HG03103 (cell line): ENCODE data around the gene ENDOD1.

Experiments used
- ATAC-seq: cut with Tn5 transposase; IDR thresholded peaks from one replicate; pipeline ENCODE4 v1.9.1; 2021; ENCODE audit warnings: low read depth; ENCODE audit not compliant: unreplicated experiment

Gene ENDOD1

DNA sequence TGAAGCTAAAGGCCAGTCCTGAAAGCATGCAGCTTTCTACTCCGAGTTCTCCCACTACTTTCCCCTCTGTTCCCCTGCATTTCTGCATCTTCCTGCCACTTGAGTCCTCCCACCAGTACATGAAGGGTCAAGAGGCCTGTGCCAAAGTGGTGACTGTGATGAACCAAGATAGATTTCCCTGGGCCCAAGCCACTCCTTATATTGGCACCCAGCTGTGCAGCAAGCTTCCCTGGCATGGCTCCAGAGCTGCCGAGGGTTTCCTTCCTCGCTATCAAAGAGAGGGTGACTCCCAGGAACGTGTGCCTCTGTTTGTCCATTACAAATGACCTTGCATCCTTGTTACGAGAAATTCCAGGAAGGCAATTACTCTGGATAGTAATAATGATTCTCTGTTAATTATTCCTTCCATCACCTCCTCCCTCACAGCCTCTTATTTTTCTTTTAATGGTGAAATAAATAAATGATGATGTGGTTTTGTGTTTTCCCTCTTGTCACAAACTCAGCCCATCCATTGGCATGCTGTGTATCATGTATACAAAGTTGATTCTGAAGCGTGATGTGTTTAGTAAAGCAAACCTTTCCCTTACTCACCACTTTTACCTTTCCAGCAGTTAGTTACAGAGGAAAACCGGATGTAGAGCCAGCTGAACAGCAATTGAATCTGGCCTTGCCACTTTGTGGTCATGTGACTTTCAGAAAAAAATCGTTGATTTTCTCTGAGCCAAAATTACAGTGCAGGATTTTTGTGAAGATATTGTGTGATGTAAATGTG lies 14.7 kb upstream of the ENDOD1 start:
- ATAC-seq: no peak

DNA sequence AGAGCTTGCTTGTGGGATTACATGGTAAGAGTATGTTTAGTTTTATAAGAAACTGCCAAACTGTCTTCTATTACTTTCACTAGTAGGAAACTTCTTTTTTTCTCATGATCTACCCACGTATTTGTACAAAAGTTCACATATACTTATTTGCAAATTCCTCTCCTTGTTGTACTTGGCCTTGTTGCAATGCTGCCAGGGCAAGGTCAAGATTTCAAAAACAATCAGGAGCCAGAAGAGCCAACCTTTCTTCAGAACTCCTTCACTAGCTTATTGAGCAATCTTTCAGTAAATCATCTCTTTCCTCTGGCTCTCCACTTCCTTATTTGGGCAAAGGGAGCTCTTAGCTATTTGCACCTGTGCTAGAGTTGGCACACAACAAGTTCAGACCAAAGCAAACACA lies 13.2 kb upstream of the ENDOD1 start:
- no peak for ATAC-seq

- ATAC-seq: no peak
Observed at GRCh38 chr11:95076981-95077380, 12.7 kb upstream of the ENDOD1 start.

DNA sequence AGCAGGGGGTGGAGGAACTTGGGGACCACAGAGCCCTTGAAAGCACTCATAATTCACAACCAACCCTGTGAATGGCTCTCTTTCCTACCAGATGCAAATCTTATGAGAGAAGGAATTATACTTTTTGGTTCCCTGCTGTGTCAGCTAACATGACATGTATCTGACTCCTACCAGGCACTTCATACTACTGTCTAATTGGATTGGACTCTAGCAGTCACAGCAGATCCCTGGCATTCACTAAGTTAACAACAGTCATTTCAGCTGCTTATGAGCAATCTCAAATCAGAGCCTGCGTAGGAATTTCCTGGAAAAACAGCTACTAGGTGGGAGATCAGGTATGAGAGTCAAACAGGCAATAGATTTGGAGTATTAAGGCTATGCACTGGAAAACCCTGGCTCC lies 11.1 kb upstream of the ENDOD1 start:
- ATAC-seq: no peak

GRCh38 chr11:95081010-95081409 lies 8.6 kb upstream of the ENDOD1 start:
- ATAC-seq: no peak

DNA sequence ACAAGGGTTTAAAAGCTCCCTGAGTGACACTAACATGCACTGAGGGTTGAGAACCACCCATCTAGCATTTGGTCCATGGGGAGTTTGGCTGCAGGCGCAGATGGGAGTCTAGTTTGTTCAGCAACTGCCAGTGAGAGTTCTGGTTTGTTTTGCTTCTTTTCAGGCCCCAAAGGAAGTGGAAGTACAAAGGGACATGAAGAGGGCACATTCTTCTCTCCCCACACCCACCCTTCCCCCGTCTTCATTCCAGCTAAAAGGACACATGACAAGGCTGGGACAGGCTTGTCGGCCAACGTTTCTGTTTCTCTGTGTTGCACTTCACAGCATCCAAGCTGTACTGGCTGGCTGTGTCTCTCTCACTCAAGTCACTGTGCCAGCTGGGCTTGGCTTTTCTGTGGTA lies 8.2 kb upstream of the ENDOD1 start:
- ATAC-seq: no peak

DNA sequence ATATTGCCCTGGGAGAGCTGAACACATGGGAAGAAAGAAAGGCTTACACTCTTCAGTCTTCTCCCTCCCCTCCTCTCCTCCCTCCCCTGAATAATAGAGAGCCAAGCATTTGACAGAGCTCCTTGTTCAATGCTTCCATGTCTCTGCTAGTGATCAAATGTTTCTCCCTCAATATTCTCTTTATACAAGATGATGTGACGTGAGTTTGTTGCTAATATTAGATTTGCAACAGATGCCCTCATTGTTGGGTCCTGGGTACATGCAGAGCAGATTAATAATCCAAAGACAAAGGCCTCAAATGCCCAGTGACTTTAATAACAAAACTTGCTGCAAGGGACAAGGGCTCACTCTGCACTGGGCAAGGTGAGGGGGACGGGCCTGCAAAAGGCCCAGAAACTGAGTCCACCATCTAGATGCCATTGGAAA lies 7.1 kb upstream of the ENDOD1 start:
- ATAC-seq: no peak

- ATAC-seq: no peak
Observed at GRCh38 chr11:95084509-95084908, 5.1 kb upstream of the ENDOD1 start.

- ATAC-seq: no peak
Observed at GRCh38 chr11:95085117-95085816, 4.4 kb upstream of the ENDOD1 start.

DNA sequence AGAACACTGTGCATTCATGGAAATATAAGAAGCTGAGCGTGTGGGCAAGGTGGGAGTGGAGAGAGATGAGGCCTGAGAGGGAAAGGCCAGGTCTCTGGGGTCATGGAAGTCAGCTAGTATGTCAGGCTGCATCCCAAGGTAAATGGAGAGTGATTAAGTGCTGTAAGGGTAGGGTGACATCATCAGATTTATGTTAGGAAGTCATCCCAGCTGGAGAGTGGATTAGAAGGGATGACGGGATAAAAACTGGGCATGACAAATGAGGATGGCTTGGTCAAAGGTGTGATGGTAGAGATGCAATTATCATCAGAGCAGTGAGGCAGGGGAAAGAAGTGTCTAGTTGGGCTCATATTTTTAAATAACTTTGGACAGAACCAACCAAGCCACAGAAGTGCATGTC lies 3.5 kb upstream of the ENDOD1 start:
- ATAC-seq: no peak

GRCh38 chr11:95086836-95087570 lies 2.6 kb upstream of the ENDOD1 start:
- ATAC-seq: no peak

- ATAC-seq: peak; percentile 41
Observed at GRCh38 chr11:95088946-95089619, 563 bp upstream of the ENDOD1 start.

DNA sequence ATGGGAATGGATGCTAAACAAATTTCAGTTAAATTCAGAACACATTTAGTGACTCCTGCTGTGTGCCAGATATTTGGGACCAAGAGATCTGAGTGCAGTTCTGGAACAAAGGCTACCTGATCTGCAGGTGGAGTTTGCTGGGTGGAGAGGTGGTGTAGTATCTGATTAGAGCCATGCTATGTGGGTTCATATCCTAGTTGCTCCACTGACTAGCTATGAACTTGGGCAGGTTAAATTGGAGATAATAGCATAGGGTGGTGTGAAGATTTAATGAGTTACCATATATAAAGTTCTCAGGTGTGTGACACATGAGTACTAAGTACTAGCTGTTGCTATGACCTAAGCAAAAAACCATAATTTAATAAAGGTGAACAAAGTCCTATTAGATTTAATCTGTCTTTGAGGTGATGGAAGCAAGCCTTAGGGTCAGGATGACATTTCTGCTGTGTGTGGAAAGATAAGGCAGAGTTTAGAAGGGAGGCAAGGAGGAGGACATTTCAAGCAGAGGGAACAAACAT lies 2.1 kb downstream of the ENDOD1 start:
- no peak for ATAC-seq

DNA sequence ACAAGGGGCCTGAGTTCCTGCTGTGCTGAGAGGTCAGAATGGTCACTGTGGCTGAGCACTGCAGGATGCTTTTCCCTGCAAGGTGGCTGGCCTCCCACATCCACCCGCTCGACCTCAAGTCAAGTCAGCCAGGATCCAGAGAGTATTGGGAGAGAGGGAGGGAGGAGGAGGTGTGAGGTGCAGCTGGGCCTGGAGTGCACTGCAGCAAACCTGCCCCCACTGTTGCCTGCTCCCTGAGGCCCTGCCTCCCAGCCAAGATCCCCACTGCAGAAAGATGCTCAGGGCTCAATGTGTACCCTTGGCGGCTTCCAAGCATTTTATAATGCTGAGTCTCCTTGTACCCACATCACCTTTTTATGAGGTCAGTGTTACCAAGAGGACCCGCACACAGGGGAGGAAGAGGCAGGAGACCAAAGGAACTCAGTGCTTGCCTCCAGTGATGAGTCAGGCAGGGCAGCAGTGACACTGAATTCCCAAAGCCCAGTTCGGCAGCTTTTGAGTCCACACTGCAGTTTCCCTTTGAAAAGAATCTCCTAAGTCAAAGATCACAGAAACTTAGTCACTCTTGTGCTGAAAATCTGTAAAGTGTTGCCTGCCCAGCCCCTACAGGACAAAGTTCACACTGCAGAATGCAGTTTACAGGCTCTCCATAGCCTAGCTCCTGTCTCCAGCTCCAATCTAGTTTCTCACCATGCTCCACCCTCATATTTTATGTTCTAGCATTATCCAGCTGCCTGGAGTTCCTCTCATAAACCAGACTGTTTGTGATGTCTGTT lies 3.1 kb downstream of the ENDOD1 start:
- ATAC-seq: no peak

DNA sequence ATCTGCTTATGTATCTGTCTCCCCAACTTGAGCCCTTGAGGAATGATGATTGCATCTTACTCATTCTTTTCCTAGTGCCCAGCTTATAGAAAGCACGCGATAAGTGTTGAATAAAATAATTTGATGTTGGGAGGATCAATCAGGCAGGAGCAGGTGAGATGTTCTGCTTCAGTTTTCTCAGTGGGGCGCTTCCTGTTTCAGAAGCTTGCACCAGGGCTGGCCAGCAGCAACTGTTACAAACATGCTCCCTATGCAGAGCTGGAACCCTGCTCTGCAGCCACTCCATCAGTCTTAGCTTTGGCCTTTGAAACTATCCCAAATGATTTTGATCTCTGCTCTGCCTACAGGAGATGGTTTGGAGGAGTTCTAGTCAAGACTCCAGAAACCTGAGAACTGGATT lies 3.9 kb downstream of the ENDOD1 start:
- no peak for ATAC-seq

DNA sequence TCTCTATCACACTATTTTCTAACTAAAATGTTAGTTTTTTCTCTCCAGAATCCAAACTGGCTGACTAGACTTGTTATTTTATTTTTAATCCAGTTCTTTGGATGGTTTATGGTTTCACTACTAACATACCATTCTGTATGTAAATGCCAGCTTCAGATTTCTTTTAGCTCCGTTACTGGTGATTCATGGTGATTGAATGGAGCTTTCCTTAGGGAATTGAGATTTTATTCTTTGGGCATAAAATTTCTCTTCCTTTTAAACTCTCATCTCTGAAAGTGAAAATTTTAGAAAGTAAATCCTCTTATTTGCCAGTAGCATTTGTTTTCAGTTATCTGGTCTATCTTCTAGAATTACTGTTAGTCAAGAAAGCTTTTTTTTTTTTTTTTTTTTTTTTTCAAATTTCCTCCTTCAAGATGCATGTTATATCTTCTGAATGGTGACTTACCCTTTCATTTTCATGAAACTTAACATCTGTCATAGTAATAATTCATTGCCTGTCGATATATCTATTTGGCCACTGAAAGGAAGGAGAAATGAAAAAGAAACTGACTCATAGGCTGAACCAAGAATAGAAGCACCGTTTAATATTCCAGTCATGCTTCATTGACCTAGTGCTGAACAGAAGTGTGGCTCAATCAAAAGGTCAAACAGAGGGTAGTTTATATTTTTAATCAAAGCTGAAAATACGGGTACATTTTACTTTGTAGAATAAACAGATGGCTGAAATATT lies 6.4 kb downstream of the ENDOD1 start:
- ATAC-seq: peak; percentile 80

- ATAC-seq: no peak
Observed at GRCh38 chr11:95097209-95097608, 7.6 kb downstream of the ENDOD1 start.

DNA sequence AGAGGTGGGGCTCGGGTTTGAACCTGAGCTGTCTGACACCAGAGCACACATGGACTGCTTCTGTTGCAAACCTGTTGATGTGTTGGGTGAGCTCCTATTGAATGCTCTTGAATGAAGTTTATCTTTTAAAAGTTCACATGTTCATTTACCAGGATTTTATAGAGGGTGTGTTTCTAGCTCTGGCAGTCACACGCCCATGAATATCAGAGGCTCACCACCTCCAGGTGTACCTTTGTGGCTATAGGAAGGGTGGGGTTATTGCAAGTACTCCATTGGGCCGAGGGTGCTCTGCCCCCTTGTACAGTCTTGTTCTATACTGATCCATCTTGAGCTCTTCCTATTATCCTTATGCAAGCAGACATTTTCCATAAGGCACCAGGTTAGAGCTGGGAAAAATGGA lies 9.2 kb downstream of the ENDOD1 start:
- no peak for ATAC-seq

DNA sequence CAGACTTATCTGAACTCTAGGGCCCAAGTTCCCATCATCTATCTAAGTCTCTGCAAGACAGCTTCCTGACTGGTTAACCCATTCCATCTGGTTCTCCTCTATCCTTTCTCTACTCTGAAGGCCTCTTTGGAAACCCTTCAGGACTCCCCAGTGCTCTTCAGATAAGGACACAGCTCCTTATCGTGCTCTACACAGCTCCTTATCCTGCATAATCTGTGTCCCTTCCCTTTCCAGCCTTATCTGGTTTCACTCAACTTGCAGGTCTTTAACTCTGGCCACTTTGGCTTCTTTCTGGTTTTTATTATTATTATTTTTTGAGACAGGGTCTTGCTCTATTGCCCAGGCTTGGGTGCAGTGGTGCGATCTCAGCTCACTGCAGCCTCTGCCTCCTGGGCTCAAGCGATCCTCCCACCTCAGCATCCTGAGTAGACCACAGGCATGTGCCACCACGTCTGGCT lies 10.6 kb downstream of the ENDOD1 start:
- ATAC-seq: no peak
